HG02759 (cell line): ENCODE results near the gene TCP10L.
"Not testable (repeated sequence)": the region's sequence is repeated elsewhere in the genome, so short reads cannot be mapped to it uniquely, and the experiment has no call there.

Experiments
- ATAC-seq: cut with Tn5 transposase; IDR thresholded peaks from one replicate; pipeline ENCODE4 v1.9.1; 2021; ENCODE audit warnings: mild to moderate bottlenecking, moderate library complexity; ENCODE audit not compliant: unreplicated experiment

Gene TCP10L

DNA sequence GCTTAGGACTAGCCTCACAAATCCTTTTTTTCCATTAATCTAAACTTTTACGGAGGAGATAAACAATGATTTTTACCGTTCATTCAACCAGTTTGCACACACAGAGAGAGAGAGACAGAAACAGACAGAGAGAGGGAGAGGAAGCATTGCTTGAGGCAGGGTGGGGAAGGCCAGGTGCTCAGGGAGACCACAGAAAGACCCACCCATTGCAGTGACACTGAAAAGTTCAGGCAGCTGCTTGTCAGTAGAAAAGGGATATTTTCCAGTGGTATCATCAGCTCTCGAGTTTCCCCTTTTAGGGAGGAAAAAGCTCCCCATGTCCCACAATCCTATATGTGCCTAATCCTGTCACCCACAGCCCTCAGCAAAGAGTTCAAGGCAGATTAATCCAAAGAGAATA lies 27.2 kb downstream of the TCP10L start:
- no peak for ATAC-seq

DNA sequence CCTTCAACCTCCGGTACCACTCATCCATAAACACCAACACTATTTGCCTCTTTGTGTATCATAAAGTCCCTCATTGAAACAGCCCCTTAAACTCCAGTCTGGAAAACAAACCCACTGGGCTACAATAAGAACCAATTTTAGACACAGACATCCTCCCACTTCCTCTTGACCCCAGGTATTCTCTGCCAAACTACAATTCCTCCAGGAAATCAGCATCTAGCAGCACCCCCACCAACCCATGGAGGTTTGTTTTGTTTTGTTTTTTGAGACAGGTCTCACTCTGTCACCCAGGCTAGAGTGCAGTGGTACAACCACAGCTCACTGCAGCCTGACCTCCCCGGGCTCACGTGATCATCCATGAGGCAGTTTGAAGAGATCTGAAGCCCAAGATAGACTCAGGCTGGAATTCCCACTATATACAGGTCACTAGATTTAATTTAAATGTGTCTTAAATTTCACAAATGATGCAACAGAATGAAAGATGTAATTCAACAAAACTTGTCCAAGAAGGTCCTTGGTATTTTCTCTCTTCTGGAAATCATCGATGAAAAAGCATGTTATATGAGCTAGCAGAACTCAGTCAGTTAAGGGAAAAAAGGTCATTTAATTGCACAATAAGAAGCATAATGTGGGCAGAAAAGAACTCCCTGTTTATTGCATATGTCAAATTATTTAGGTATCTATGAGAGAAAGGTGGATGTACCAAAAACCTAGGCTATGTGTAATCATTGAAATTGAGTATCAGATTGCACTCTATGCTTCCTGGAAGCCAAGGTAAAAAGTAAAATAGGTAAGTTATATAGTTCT lies 30.3 kb downstream of the TCP10L start:
- ATAC-seq = no peak

DNA sequence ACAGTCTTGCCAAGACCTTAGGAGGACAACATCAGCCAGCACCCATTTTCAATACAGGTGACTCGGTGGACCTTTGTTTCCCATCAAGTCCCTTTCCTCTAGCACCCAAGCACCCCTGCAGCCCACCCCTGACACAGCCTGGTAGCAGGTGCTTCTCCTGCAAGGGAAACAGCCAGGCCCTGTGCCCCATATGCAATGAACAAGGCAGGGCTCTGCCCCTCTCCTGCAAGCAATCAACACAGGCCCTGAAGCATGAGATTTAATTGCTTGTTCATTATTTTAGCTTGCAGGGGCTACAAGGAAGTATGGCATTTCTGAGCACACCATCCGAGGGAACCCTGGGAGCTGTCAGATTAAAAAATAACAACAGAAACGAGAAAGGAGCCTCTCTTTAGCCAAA lies 35.4 kb downstream of the TCP10L start:
- no peak for ATAC-seq

DNA sequence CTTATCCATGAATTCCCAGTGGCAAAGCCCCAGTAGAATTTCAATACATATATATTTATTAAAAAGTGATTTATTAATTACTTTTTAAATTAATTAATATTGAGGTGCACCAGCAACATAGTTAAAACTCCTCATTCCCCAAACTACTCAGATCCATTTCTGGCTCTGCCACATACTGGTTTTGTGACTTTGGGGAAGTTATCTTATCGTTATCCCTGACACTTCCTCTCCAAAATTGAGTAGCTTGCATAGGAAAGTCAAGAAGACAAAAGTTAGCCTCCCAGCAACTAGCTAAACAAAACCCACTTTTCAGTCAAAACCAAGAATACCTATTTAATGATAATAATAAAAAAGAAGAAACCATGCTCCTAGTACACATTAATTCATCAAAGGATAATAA lies 35.9 kb downstream of the TCP10L start:
- ATAC-seq = no peak

DNA sequence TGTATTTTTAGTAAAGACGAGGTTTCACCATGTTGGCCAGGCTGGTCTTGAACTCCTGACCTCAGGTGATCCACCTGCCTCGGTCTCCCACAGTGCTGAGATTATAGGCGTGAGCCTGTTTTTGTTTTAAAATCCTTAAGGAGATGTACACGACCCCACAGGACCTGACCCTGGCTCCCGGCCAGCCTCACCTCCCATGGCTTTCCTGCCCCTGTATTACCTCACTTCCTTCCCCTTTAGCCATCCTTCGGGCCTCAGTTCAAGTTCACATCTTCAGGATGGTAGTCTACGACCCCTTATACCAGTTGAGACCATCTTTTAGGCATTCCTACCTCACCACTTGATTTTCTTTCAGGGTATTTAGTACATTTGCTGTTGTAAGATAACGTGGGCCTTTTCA lies 36.3 kb downstream of the TCP10L start:
- no peak for ATAC-seq

DNA sequence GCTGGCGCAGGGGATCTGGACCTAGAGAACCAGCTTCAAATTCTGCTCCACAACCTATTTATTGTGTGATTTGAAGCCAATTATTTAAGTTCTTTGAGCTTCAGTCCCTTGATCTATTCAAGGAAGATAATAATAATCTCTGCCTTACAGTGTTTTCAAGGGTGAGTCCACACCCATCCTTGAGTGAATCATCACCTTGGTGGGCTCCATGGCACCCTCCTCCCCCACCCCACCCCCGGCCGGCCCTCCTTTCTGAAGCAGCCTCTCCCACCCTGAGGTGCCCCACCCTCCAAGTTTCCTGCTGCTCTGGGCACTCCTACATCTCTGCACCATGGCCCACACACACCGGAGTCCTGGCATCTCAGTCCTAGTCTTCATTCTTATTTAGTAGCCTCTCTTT lies 38.3 kb downstream of the TCP10L start:
- ATAC-seq = no peak

DNA sequence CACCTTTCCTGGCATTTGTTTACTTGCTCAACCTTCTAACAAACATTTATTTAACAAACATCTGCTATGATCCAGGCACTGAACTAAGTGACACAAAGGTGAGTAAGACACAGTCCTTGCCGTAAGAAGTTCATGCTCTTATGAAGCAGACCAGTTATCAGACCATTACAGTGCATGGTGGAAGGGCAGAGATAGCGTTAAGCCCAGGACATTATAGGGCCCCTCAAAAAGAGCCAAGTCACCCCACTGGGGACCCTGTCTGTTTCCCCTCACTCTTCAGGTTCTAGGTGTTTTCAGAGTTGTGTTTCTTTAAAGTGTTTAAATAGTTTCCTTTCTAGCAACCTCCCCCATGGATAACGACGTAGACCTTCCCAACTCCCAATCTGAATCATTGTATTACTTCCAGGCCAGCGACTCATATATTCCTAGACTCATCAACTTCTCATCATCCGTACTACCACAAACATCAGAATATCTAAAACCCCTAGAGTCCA lies 39.3 kb downstream of the TCP10L start:
- no peak for ATAC-seq

DNA sequence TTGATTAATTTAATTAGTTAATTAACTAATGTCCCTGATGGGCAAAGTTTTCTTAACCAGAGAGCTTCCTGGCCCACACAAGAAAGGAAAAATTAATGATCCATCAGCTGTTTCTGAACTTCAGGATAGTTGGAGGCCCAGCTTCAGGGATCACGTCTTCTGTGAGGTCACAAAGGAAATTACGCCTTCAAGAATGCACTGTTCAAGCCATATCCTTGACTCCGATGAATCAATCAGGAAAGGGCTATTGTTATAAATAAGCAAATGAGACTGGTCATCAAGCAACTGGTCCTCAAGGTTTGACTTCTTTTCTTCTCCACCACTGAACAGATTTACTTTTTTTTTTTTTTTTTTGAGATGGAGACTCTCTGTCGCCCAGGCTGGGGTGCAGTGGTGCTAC lies 40.6 kb downstream of the TCP10L start:
- no peak for ATAC-seq

DNA sequence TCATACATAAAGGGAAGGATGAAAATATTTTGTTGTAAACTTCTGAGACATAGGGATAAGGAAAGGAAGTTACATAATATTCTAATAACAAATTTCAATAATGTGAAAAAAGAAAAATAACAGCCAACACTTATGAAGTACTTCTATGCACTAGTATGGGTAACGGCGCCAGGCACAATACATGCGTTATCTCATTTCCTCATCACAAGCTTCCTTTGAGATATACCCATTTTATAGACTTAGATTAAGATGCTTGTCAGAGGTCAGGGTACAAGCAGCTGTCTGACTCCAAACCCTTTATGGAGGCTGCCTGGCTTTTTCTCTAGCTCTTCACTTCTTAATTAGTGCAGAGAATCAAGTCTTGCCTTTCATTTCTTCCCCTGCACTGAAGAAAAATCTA lies 41.3 kb downstream of the TCP10L start:
- ATAC-seq = no peak

DNA sequence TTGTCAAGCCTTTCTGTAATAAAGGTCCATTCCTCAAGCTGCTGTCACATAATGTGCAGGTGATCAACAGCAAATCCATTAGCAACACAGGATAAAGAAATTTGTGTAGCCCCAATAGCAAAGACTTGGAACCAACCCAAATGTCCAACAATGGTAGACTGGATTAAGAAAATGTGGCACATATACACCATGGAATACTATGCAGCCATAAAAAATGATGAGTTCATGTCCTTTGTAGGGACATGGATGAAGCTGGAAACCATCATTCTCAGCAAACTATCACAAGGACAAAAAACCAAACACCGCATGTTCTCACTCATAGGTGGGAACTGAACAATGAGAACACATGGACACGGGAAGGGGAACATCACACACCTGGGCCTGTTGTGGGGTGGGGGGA lies 42.3 kb downstream of the TCP10L start:
- not testable (repeated sequence) for ATAC-seq

DNA sequence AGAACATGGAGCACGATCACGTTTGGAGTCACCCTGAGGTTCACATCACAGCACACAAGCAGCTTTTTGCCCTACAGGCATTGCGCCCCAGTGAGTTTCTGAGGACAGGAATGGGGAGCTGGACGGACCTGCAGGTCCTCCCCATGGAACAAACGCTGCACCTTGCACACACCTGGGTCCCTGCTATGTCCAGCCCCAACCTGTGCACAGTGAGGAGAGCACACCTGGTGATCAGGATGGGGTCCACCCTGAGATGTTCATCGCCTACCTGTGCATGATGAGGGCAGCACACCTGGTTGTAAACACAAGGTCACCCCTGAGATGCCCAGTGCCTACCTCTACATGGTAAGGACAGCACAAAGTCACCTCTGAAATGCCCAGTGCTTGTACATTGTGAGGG lies 45.9 kb downstream of the TCP10L start:
- no peak for ATAC-seq

DNA sequence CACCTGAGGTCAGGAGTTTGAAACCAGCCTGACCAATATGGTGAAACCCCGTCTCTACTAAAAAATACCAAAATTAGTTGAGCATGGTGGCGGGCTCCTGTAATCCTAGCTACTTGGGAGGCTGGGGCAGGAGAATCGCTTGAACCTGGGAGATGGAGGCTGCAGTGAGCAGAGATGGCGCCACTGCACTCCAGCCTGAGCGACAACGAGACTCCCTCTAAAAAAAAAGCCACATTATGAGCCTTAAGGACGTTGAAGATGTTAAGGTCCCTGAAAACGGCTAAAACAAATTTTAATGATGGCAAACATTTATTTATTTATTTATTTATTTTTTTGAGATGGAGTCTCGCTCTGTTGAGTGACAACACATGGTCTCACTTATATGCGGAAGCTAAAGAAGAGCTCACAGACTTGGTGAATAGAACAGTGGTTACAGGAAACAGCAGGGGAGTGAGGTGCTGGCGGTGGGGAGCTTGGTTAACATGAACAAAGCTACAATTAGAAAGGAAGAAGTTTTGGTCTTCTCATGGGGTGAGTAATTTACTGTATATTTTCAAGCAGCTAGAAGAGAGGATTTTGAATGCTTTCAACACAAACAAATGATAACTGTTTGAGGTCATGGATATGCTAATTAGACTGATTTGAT lies 47.1 kb downstream of the TCP10L start:
- ATAC-seq = no peak

DNA sequence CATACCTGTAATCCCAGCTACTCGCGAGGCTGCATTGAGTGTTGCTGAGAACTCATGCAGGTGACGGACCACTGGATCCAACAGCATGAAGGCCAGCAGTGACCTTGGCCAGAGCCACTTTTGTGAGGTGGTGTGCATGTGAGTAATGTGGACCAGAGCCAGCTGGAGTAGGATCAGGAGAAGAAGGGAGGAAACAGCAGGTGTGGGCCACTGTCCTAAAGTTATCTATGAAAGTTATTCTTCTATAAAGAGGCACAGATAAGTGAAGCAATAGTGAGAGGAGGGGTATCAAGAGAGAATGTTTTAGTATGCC lies 47.8 kb downstream of the TCP10L start:
- no peak for ATAC-seq

DNA sequence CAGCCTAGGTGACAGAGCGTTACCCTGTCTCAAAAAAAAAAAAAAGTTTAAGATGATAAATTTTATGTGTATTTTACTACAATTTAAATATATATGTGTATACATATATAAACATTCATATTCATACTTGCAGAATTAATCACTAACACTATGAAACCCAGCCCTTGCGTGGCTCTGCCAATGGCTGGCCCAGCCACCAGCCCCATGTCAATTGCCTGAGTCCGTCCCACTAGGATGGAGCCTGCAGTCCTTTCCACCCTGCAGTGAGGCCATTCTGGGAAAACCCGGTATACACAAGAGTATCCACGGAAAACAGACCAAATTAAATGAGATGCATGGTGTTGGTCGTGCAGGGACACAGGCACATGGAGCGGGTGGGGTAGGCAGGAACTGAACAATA lies 49.7 kb downstream of the TCP10L start:
- no peak for ATAC-seq

DNA sequence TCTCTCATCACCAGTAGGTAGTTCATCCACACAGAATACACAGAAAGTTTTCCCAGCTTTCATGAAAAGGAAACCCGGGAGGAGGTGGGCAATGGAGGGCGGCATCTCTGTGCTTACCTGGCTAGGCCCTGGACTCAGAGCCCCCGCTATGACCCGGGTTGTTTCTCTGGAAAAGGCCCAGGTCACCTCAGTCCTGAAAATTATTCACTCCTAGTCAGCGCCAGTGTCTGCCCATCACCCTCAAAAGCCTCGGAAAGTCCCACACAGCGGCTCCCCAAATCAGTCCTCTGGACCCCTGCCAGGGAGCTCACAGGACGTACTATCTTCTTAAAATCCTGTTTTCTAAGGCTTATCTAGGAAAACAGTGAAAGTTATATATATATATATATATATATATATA lies 51.2 kb downstream of the TCP10L start:
- no peak for ATAC-seq

DNA sequence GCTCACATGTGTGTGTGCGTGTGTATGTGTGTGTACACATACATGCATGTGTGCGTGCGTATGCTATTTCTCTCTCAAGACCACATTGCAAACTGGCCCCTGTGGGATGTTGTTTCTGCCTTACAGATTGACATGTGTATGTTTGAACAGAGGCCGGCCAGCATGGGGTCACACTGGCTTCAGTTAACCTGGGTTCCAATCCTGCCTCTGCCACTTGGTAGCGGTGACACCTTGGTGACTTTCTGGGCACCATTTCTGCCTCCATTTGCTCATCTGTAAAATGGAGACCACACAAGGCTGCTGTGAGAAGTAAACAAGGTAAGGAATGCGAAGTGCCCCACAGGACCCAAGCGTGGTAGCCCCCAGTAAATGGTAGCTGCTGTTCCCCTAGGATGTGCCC lies 51.7 kb downstream of the TCP10L start:
- ATAC-seq = no peak

DNA sequence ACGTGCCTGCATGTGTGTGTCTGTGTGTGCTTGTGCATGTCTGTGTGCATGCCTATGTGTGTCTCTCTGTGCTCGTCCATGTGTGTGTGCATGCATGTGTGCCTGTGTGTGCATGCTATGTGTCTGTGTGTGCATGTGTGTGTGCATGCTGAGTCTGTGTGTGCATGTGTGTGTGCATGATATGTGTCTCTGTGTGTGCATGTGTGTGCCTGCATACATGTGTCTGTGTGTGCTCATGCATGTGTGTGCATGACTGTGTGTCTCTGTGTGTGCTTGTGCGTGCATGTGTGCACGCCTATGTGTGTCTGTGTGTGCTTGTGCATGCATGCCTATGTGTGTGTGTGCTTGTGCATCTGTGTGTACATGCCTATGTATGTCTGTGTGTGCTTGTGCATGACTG lies 52.3 kb downstream of the TCP10L start:
- no peak for ATAC-seq

DNA sequence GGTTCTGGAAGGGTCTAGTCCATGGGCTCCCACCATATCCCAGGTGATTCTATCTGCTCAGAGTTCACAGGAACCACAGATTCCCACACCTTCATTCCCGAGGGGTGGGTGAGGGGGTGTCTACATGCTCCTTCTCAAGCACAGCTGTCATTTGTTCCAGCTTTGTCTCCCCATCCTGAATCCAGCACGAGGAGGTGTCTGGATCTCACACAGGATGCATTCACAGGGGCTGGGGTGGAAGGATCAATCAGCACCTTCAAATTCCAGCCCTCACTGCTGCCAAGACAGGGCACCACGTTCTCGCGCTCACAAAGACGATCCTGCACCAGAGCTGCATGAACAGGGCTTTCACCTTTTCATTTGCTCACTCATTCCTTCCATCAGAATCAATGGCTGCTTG lies 52.7 kb downstream of the TCP10L start:
- no peak for ATAC-seq

DNA sequence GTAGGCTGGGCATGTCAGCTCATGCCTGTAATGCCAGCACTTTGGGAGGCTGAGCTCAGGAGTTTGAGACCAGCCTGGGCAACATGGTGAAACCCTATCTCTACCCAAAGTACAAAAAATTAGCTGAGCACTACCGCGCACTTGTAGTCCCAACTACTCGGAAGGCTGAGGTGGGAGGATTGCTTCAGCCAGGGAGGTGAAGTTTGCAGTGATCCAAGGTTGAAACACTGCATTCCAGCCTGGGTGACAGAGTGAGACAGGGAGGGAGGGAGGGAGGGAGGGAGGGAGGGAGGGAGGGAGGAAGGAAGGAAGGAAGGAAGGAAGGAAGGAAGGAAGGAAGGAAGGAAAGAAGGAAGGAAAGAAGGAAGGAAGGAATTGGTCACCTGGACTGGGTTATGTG lies 53.8 kb downstream of the TCP10L start:
- not testable (repeated sequence) for ATAC-seq

DNA sequence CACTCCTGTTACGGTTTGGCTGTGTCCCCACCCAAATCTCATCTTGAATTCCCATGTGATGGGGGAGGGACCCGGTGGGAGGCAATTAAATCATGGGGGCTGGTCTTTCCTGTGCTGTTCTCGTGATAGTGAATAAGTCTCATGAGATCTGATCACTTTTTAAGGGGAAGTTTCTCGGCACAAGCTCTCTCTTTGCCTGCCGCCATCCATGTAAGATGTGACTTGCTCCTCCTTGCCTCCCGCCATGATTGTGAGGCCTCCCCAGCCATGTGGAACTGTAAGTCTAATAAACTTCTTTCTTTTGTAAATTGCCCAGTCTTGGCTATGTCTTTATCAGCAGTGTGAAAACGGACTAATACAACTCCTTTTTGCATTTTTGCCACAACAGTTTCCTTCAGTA lies 54.5 kb downstream of the TCP10L start:
- not testable (repeated sequence) for ATAC-seq

DNA sequence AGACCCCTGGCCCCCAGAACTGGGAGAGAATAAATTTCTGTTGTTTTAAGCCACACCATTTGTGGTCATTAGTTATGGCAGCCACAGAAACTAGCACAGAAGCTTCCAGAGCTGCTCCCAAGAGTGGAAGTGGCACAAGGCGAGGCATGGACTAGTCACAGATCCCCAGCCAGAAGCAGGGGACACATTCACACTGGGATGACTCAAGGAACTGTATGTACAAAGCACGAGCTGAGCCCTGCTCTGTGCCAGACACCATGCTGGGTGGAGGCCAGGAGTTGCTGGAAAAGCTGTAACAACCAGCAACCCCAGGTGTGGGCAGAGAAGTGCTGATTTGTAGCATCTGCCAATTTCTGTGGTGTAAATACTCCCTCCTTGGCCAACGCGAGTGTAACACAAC lies 55.6 kb downstream of the TCP10L start:
- ATAC-seq = no peak

DNA sequence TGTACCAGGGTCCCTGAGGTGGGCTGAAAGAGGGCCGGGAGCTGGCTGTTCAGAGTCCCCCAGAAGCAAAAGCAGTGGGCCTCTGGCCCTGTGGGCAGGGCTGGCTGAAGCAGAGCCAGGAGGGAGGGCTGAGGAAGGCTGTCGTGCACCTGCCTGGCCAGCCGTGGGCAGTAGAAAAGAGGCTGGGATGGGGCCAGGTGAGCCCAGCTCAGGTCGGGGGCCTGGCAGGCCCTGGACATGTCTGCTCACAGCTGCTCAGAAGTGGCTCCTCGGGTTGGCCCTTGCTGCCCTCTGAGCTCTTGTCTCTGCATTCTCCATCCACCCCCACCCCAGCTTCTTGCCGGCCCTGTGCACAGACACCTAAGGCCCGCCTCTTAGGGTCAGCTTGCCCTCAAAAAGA lies 60.0 kb downstream of the TCP10L start:
- ATAC-seq = no peak
